D721Med (cell line): ENCODE results near the gene MAD1L1.

Experiments used
- DNase-seq: peaks from one replicate; pipeline ENCODE4 v3.0.0; 2011; ENCODE audit warnings: low spot score; ENCODE audit not compliant: insufficient read length
- FAIRE-seq: peaks from 2 replicates; lab custom pipeline; 2011; peaks lifted over from hg19 to GRCh38; lab: Jason Lieb, UNC
- TF ChIP-seq, protein P1 (sequence below): IDR thresholded peaks from 2 replicates; pipeline ENCODE4 v1.5.1; 2012; ENCODE audit warnings: mild to moderate bottlenecking, control low read depth; ENCODE audit not compliant: insufficient read depth; ENCODE audit errors: missing control alignments

Gene MAD1L1

DNA sequence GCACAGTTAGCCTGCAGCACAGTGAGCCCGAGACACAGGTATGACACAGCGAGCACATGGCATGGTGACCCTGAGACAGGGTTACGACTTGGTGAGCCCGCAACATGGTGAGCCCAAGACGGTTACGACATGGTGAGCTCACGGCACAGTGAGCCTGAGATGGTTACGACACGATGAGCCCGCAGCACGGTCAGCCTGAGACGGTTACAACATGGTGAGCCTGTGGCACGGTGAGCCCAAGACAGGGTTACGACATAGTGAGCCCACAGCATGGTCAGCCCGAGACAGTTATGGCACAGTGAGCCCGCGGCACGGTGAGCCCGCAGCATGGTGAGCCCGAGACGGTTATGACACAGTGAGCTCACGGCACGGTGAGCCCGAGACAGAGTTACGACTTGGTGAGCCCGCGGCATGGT lies 156.1 kb downstream of the MAD1L1 start:
- TF ChIP-seq, protein P1, sequence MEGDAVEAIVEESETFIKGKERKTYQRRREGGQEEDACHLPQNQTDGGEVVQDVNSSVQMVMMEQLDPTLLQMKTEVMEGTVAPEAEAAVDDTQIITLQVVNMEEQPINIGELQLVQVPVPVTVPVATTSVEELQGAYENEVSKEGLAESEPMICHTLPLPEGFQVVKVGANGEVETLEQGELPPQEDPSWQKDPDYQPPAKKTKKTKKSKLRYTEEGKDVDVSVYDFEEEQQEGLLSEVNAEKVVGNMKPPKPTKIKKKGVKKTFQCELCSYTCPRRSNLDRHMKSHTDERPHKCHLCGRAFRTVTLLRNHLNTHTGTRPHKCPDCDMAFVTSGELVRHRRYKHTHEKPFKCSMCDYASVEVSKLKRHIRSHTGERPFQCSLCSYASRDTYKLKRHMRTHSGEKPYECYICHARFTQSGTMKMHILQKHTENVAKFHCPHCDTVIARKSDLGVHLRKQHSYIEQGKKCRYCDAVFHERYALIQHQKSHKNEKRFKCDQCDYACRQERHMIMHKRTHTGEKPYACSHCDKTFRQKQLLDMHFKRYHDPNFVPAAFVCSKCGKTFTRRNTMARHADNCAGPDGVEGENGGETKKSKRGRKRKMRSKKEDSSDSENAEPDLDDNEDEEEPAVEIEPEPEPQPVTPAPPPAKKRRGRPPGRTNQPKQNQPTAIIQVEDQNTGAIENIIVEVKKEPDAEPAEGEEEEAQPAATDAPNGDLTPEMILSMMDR, result no peak
- DNase-seq (no peak), FAIRE-seq (no peak)

DNA sequence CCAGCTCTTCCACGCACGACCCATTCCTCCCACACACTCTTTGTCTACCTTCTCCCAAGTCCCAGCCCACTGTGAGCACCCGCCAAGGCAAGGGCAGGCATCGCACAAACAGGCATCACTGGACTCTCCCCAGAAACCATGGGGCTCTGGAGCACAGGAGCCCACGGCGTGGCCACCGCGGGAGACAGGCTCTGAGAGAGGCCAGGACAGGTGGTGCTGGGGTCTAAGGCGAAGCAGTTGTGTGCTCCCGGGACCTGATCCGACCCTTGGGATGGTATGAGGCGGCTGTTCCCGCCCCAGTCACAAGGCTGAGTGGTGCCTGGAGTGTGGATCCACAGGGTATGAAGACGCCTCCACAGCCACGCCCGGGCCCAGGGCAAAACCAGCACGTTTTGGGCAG lies 156.9 kb downstream of the MAD1L1 start:
- TF ChIP-seq, protein P1, result no peak
- FAIRE-seq (no peak), DNase-seq (no peak)

DNA sequence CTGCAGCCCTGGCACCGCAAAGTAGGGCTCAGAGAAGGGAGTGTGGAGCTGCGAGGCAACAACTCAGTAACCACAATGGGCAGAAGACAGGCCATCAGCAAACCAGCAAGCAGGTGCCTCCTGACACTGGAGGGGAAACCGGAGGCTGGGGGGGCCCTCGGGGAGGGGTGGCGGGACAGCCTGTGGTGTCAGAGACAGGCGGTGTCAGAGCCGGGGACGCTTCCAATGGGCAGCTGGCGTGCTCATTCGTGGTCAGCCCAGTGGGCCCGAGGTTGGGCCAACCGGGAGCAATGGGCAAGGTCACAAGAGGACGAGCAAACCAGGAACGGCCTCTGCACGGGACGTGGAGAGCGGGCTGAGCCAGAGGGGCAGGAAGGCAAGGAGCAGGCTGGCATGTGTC lies 158.1 kb downstream of the MAD1L1 start:
- TF ChIP-seq, protein P1, result no peak
- DNase-seq (no peak), FAIRE-seq (no peak)

DNA sequence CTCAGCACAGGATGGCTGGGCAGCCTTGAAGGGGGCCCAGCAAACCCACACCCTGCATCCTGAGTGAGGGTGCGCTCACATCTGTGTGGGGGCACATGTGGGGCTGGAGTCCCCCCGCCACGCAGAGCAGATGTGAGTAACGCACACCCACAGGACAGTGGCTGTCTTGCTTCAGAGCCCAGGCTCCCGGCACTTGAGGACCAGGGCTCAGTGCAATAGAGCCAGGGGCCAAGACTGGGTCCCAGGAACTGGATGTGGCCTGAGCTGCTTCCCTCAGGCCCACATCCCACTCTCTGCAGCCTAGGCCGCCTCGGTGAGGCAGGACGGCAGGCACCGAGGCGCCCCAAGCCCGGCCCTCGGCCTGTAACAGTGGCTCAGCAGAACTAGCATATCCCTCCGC lies 159.9 kb downstream of the MAD1L1 start:
- FAIRE-seq, result no peak
- DNase-seq, result no peak

DNA sequence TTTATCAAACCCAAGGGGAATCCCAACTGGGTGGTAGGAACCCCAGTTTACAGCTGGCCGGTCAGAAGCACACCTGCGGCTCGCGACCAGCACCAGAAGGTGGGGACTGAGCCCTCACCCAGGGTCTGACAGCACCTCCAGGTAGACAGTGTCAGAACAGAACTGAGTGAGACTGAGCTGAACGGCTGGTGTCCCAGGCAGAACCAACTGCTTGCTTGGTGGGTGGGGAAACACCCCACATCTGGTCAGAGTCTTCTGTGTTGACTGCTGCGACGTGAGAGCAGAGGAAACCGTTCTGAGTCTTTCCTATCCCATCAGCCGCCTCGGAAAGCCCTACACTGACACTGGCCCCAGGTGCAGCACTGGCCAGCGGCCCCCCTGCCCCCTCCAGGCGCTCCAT lies 160.7 kb downstream of the MAD1L1 start:
- TF ChIP-seq, protein P1, result no peak
- FAIRE-seq (no peak), DNase-seq (no peak)

More for the DNA sequence above, 159.9 kb downstream of the MAD1L1 start:
- TF ChIP-seq, protein P1, result no peak

DNA sequence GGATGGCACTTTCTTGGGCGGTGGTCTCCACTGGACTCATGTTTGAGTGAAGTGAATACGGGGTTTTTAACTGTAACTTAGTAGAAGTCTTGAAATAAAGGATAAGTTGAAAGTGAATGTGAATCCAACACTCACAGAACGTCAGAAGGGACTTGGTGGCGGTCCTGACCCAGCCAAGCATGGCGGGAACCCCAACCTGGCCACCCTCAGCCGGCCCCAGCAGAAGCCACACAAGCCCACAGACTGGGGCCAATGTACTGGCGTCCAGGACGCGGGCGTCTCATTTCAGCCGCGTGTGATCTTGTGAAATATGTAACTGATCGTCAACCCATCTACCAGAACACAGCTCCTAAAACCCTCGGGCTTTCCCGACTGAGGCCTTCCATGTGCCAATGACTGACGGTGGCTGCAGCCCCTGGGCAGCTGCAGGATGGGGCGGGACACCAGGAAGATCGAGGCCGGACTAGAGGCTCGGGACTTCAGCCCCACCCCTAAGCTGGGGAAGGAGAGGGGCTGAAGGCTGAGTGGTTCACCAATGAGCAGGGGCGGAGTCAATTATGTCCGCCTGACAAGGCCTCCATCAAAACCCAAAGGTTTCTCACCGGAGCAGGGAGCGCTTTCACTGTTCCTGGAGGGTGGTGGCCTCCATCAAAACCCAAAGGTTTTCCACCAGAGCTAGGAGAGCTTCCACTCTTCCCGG lies 161.5 kb downstream of the MAD1L1 start:
- no peak for DNase-seq
- TF ChIP-seq, protein P1, result no peak
- no peak for FAIRE-seq

DNA sequence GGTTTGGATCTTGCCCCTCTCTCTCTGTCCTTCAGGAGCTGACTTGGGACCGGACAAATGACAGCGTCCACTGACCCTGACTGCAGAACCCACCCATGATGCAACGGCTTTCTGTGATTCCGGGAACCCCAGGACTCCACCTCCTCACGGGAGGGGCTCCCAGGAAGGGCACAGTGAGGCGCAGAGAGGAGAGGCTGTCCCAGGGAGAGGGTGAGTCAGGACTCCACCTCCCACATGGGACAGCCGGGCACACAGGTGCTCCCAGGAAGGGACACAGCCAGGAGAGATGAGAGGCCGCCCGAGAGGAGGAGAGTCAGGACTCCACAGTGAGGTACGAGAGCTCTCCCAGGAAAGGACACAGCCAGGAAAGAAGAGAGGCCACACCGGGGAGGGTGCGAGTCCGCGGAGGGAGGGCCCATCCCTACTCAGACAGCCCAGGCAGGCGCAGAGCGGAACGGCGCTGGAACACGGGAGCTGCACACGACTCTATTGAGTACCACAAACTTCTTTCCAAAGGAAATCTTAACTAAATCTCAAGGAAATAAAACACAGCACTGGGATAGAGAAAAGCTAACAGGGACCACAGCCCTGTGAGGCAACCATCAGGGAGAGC lies 162.5 kb downstream of the MAD1L1 start:
- DNase-seq, result no peak
- no peak for FAIRE-seq
- TF ChIP-seq, protein P1, result no peak
